Subcutaneous adipose tissue (tissue), 4 donors: Measurements from ENCODE around the gene DMGDH. TPM values are rescaled to one million over a fixed set of nuclear protein-coding genes. Genes with fewer than 3 reads are reported as not detected.

Source experiments
- total RNA-seq, 4 donors: library from RNA; depleted of rRNA; stranded (reverse); fragments of >200 nt; gene quantifications; one replicate each; pipeline ENCODE4 v1.1.0, GENCODE V29; 2016
- TF ChIP-seq, protein P1 (sequence below): fragments of 450-650 bp; IDR thresholded peaks from one replicate; pipeline ENCODE4 v1.5.1; 2016; ENCODE audit warnings: low read depth, mild to moderate bottlenecking, control low read depth, antibody characterized with exemption, moderate library complexity

Gene DMGDH
- total RNA-seq, 4 donors from 2014 or later, result 5.9 to 12.6 (median 9.9) TPM

DNA sequence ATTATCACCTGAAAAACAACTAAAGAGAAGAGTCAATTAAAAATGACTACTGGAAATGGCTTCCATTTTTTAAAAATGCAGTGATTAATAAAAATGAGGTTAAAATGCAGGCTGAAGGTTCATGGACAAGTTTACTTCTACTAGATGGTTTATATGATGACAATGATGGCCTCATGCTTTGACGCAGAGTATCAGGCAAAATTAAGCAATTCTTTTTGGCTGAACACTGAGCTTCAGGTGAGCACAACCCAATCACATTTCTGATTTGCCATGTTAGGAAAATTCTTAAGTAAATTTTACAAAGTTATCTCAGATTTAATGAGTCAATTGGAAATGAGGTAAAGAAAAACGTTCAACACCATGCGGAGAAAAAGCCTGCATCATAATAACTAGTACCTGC is 22.3 kb downstream of the DMGDH start:
- TF ChIP-seq, protein P1, sequence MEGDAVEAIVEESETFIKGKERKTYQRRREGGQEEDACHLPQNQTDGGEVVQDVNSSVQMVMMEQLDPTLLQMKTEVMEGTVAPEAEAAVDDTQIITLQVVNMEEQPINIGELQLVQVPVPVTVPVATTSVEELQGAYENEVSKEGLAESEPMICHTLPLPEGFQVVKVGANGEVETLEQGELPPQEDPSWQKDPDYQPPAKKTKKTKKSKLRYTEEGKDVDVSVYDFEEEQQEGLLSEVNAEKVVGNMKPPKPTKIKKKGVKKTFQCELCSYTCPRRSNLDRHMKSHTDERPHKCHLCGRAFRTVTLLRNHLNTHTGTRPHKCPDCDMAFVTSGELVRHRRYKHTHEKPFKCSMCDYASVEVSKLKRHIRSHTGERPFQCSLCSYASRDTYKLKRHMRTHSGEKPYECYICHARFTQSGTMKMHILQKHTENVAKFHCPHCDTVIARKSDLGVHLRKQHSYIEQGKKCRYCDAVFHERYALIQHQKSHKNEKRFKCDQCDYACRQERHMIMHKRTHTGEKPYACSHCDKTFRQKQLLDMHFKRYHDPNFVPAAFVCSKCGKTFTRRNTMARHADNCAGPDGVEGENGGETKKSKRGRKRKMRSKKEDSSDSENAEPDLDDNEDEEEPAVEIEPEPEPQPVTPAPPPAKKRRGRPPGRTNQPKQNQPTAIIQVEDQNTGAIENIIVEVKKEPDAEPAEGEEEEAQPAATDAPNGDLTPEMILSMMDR, result no peak

DNA sequence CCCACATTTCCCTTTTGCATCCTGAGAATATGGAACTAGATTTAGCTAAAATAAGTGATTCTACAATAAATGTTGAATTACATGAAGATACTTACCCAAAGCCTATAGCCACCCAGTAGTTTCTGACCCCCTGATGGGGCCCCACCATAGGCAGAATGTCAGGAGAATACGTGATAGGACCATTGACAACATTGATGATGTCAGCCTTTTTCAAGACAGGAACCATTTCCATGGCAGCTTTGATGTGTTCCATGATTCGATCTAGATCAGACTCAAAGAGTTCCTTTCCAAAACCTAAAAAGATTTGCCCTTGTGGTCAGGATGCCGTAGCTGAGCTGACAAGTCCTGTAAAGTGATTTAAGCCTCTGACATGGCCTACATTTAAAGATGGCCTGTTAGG is 27.3 kb downstream of the DMGDH start:
- TF ChIP-seq, protein P1, result no peak

DNA sequence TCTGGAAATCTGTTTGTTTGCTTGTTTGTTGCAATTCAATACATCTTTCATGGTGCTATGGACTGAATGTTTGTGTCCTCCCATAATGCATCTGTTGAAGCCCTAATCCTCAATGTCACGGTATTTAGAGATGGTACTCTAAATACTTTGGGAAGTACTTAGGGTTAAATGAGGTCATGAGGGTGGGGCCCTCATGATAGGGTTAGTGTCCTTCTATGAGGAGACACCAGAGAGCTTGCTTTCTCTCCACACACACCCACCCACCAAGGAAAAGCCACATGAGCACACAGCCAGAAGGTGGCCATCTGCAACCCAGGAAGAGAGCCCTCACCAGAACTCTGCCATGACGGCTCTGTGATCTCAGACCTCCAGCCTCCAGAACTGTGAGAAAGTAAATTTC is 32.7 kb downstream of the DMGDH start:
- TF ChIP-seq, protein P1, result no peak

DNA sequence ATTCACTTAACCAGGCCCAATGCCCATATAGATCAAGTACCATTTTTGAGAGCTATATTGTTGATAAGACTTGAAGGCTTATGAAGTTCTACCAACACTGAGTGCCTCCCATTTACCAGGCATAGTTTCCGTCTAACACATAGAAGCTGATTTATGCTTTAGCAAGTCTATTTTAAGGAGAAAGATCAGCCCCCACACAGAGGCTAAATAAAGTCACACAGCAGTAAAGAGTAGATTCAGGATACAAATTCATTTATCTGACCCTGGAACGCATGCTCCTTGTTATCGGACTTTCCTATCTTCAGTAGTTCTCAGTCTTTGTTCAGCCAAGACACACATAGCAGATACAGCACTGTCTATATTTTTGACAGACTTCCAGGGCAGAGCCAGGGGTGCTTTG is 34.2 kb downstream of the DMGDH start:
- TF ChIP-seq, protein P1, result no peak

DNA sequence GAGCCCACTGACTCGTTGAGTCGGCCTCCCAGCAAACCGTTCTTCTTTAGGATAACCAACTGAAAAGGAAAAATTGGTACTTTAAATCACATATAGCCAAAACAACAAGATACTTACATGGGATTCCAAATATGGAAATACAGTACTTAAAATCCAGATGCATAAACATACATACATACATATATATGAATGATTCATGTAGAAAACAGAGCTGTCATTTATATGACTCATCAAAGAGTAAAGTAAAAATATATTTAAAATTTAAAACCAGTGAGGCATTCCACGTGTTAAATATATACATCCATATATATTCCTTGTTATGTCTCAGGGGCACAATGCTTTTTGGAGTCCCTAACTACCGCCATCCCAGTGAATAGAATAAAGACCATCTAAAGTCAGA is 36.7 kb downstream of the DMGDH start:
- TF ChIP-seq, protein P1, result no peak

DNA sequence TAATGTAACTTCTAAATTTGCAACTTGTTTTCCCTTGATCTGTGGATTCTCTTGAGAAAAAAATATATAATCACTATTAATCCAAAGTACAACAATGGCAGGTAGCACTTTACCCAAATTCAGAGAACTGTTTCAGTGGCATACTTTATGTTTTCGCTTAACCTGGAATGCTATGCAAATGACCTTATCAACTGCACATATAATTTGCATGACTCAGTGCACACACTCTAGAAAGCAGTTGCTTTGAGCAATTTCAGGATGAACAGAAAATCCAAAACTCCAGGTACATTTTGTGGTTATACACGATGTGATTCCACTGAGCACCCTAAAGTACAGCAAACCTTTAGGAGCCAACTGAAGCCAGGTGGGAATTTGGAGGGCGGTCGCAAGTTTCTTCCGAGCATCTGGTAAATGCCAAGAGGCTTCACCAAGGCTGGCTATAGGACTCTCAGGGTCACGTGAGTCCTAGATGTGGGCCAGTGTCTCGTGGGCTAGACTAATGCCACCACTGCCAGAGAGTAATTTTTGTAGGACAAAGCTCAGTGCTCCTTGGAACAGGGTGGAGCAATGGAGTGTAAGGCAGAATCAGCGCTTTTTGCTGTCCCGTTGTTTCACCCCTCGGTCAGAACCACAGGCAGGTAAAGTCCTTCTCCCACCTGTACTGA is 37.3 kb downstream of the DMGDH start:
- TF ChIP-seq, protein P1, result no peak

DNA sequence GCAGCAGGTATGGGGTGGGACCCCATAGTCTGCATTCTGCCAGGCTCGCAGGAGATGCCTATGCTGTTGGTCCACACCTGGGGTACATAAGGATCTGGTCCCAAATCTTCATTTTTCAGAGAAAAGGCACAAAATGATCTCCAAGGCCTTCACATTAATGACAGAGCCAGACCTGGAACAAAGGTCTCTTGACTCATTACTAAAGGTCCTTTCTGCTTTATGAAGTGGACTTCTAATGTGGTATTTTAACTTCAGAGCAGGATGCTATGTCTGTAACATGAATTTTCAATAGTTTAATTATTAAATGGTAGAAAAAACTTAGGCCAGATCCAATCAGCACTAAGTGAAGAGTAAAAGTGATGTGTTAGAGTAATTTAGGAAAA is 38.0 kb downstream of the DMGDH start:
- TF ChIP-seq, protein P1, result no peak
